SK-N-MC (cell line): Measurements from ENCODE around the gene SLC35E1.

ENCODE experiments used
- DNase-seq: peaks from one replicate; pipeline ENCODE4 v3.0.0-alpha.2; 2011; ENCODE audit warnings: low read depth, low spot score
- H3K27ac ChIP-seq: fragments of 200-600 bp; sonication (generic); 2 replicates; pipeline ENCODE4 v1.5.1; 2016; ENCODE audit warnings: mixed run types
- H3K36me3 ChIP-seq: fragments of 200-600 bp; sonication (generic); 2 replicates; pipeline ENCODE4 v1.6.1; 2017; ENCODE audit warnings: antibody characterized with exemption, low read length, mixed read lengths; ENCODE audit not compliant: insufficient read depth
- H3K4me3 ChIP-seq: fragments of 200-600 bp; sonication (generic); 2 replicates; pipeline ENCODE4 v1.5.1; 2016
- H3K9ac ChIP-seq: fragments of 200-600 bp; sonication (generic); 2 replicates; pipeline ENCODE4 v1.8.0; 2017; ENCODE audit warnings: mixed run types, mixed read lengths; ENCODE audit not compliant: insufficient read length
- H3K9me3 ChIP-seq: fragments of 200-600 bp; sonication (generic); 2 replicates; pipeline ENCODE4 v1.6.1; 2017; ENCODE audit warnings: low read depth, mild to moderate bottlenecking, antibody characterized with exemption, low read length, moderate library complexity, mixed read lengths
- EZH2 ChIP-seq: fragments of 200-600 bp; sonication (generic); IDR thresholded peaks from one replicate; pipeline ENCODE4 v1.6.1; 2017; ENCODE audit warnings: antibody characterized with exemption
- FOXP2 ChIP-seq: optimal IDR thresholded peaks from 2 replicates; pipeline ENCODE3; 2011; ENCODE audit warnings: mild to moderate bottlenecking, moderate library complexity; ENCODE audit not compliant: insufficient read depth; ENCODE audit errors: extremely low read length, control extremely low read depth
- POLR2AphosphoS5 ChIP-seq: IDR thresholded peaks from 2 replicates; pipeline ENCODE4 v1.6.1; 2012; ENCODE audit warnings: mild to moderate bottlenecking, low read depth, low read length, borderline replicate concordance

Gene SLC35E1

DNA sequence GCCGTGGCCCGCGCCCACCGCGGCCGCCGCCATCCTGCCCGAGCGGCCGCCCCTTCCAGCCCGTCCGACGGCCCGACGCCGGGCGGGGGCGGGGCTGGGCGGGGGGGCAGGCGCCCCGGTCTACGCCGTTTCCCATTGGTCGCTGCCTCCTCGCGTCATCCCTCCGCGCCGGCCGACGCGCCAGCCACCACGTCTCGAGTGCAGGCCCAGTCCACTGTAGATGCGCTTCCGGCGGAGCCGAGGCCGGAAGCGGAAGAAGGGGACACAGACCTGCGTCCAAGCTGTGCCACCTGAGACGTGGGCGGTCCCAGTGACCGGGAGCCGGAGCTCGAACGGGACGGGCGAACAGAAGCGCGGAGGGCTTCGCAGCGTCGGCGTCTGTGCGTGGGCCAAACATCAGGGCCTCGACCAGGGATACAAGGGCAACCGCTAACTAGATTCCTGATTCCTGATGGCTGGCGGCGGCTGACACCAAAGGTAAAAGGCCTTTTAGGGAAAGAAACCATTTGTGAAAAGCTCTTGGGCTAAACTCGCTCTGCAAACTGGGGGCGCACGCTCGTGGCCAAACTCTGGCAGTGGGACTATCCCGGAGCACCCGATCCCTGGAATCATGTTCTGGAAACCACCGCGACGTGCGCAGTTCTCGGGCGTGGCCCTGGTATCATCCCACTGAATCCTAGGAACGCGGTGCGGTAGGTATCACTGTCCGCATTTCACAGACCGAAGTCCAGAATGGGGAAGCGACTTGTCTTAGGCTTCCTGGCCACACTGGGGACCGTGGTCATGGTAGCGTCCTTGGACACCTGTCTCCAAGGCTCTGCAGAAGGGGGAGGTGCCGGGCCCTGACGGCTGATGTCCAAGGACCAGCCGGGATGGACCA lies at the start of gene SLC35E1:
TSS of gene SLC35E1 (minus strand) at position 84 of the 880 bp plus-strand sequence. CDS start at position 33, 51 bp downstream.
- peaks cover 38% of the 10 kb centered on the region for H3K36me3 ChIP-seq
- DNase-seq = peak; percentile 18

DNA sequence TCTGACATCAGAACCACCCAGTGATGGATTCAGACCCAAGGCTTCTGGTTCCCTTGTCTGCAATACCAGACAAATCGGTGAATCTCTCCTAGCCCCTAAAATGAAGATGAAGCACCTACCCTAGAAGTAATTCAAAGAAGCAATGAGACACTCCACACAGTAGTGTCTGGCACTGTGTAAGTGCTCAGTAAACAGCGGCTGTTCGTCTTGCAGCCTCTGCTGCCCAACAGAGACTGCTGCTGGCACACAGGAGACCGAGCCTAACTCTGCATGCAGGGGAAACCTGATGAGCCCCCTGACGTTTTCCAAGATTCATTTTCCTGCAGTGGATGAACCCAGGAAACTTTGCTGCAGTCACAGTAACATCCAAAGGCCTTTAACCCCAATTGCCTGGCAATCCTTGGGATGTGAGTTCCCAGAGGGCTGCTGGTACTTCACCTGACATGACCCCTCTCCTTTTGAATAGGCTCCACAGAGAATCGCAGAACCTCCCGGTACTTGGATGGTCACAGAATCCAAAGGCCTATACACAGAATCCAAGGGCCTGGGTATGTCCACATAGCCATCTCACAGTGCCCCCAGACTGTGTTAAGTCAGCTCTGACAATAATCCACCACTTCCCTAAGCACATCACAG lies 49.1 kb upstream of the SLC35E1 start:
- no peak for TF ChIP-seq POLR2AphosphoS5
- TF ChIP-seq FOXP2 = no peak
- TF ChIP-seq EZH2 = no peak
- Histone ChIP-seq H3K27ac (no peak overlapping the region), H3K9ac (no peak overlapping the region), H3K9me3 (no peaks in the 10 kb centered on the region), H3K4me3 (no peak overlapping the region), H3K36me3 (peaks cover 18% of the 10 kb centered on the region; the same call in 1 of the 2 replicates)
- DNase-seq = no peak

More for the DNA sequence above, at the start of gene SLC35E1:
- Histone ChIP-seq H3K9me3 (no peaks in the 10 kb centered on the region), H3K27ac (no peak within 1 kb of the TSS), H3K4me3 (peak within 1 kb of the TSS; percentile 93), H3K9ac (peak within 1 kb of the TSS; percentile 86)
- TF ChIP-seq POLR2AphosphoS5 (peak; percentile 86; the same call in 1 of the 2 replicates), FOXP2 (no peak)

DNA sequence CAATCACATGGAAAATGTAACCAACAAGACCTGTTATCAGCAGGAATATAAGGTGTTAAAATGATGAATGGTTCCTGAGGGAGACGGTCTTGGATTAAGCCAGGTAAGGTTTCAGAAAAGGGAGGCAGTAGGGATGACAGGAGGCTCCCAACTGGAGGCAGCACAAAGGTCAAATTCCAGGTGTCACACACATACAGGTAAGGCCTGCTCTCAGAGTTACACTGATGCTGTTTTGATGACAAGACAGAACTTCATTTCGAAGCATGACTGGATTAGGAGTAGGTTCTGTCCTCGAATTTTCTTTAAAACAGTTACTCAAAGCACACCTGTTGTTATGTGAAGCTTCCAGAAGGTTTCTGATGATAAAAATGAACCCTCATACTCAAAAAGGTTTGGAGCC lies 48.4 kb upstream of the SLC35E1 start:
- no peak for TF ChIP-seq EZH2
- no peak for TF ChIP-seq FOXP2
- no peak overlapping the region for H3K27ac ChIP-seq
- no peaks in the 10 kb centered on the region for H3K9me3 ChIP-seq
- peaks cover 15% of the 10 kb centered on the region; the same call in 1 of the 2 replicates for H3K36me3 ChIP-seq
- no peak for DNase-seq
- no peak overlapping the region for H3K9ac ChIP-seq
- no peak overlapping the region for H3K4me3 ChIP-seq

DNA sequence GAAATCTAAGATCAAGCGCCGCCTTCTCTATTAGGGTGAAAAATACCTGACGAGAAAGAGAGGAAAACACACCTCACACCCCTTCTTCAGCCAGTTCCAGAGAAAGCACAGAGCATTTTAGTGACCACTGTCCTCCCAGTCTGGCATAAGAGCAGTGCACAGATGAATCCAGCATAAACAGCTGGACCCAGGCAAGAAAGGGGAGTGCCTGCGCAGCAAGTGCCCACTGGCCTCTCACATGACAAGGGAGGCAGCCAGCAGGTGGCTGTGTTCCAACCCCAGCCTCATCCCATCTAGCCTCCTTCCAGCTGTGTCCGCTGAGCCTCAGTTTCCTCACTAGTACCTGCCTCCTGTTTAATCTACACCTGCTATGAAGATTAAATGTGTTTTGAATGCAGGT lies 47.8 kb upstream of the SLC35E1 start:
- H3K36me3 ChIP-seq = peaks cover 13% of the 10 kb centered on the region; the same call in 1 of the 2 replicates
- H3K4me3 ChIP-seq = no peak overlapping the region
- H3K27ac ChIP-seq = no peak overlapping the region
- no peaks in the 10 kb centered on the region for H3K9me3 ChIP-seq
- DNase-seq = no peak
- TF ChIP-seq POLR2AphosphoS5 (no peak), FOXP2 (no peak), EZH2 (no peak)
- H3K9ac ChIP-seq = no peak overlapping the region

DNA sequence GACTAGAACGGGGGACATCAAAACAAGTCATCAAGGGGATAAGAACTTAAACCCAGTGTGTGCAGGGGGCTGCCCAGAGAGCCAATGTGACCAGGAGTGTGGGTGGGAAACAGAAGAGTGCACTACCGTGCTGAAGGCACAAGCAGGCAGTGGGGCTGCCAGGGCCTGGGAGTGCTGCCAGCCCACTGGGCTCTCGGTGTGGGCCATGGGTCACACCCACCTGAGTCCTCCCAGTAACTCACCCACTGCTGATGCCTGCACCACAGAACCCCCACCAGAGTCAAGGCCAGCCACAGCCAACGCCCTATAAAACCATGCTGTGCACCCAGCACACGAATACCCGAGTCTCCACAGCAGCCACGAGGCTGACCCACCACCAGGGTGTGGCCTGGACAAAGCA lies 47.2 kb upstream of the SLC35E1 start:
- Histone ChIP-seq H3K9ac (no peak overlapping the region), H3K36me3 (peaks cover 8% of the 10 kb centered on the region; the same call in 1 of the 2 replicates), H3K27ac (no peak overlapping the region), H3K9me3 (no peaks in the 10 kb centered on the region), H3K4me3 (no peak overlapping the region)
- TF ChIP-seq FOXP2 (no peak), EZH2 (no peak), POLR2AphosphoS5 (no peak)
- no peak for DNase-seq

DNA sequence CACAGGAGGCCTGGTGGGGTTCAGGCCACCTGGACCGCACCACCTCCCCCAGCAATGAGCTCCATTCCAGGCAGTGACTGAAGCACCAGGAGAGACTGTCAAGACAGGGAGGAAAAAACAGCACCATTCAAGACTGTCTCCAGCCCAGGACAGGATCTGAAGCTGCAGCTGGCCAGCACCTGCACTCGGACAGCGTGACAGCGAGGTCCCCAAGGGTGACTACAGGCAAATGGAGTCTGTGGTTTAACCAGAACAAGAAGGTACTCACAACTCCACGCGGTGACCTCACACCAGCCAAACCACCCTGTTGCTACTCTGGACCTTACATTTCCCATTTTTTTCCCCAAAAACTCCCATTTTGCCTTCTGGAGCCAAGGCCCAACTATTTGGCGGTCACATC lies 46.0 kb upstream of the SLC35E1 start:
- no peak overlapping the region for H3K4me3 ChIP-seq
- H3K36me3 ChIP-seq = no peaks in the 10 kb centered on the region
- H3K9me3 ChIP-seq = no peaks in the 10 kb centered on the region
- no peak for TF ChIP-seq FOXP2
- TF ChIP-seq EZH2 = no peak
- TF ChIP-seq POLR2AphosphoS5 = no peak
- DNase-seq = no peak
- H3K9ac ChIP-seq = no peak overlapping the region
- H3K27ac ChIP-seq = no peak overlapping the region

DNA sequence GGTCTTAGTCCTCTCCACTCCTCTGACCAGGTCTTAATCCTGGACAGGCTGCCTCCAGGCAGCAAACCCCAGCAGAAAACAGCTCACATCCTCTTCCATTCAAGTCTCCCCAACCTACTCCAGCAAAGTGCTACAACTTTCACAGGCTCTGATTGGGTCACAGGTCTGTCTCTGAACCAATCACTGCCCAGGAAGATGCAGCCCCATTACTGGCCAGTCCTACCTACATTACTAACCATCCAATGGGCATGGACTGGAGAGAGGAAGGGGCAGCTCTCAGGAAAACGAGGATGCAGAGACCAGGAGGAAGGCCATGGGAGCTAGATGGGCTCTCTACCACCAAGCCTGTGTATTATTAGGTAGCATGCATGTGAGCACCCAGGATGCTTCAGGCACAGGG lies 43.6 kb upstream of the SLC35E1 start:
- TF ChIP-seq EZH2 (no peak), FOXP2 (no peak), POLR2AphosphoS5 (no peak)
- Histone ChIP-seq H3K27ac (no peak overlapping the region), H3K9ac (no peak overlapping the region), H3K36me3 (no peaks in the 10 kb centered on the region), H3K9me3 (no peaks in the 10 kb centered on the region), H3K4me3 (no peak overlapping the region)
- DNase-seq = no peak

DNA sequence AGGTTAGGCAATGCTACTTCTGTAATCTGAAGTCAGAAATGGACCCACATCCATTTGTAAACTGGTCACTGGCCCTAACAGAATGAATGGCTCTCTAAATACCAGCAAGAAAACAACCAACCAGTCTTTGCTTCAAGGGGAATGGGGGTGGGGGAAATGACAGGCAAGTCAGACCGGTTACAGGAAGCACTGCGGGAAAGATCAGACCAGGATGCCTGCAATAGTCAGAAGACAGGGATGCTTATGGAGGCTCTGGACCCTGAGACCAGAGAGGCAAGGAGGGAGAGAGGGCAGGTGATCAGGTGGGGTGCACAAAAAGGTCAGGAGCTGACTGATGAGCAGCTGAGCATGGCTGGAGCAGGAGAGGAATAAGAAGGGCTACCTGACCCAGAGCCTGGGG lies 42.7 kb upstream of the SLC35E1 start:
- no peak overlapping the region for H3K27ac ChIP-seq
- TF ChIP-seq FOXP2 (no peak), EZH2 (no peak), POLR2AphosphoS5 (no peak)
- no peaks in the 10 kb centered on the region for H3K36me3 ChIP-seq
- no peak for DNase-seq
- H3K4me3 ChIP-seq = no peak overlapping the region
- no peaks in the 10 kb centered on the region for H3K9me3 ChIP-seq
- no peak overlapping the region for H3K9ac ChIP-seq

DNA sequence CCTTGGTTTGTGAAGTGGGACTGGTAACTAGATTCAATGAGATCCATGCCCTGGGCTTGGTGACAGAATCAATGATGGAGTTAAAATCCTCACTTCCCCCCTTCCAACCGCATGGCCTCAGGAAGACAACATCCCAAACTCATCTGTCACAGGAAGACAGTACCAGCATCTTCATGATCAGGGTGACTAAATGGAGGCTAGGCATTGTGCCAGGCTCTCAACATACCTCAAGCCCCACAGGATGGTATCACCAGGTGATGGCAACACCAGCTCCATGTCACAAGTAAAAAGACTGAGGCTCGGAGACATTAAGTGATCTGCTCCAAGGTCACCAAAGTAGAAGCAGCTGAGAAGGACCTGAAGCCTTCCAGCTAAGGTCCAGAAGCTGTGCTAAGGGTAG lies 41.6 kb upstream of the SLC35E1 start:
- TF ChIP-seq FOXP2 (no peak), EZH2 (no peak), POLR2AphosphoS5 (no peak)
- DNase-seq = no peak
- Histone ChIP-seq H3K9me3 (no peaks in the 10 kb centered on the region), H3K36me3 (no peaks in the 10 kb centered on the region), H3K27ac (no peak overlapping the region), H3K4me3 (no peak overlapping the region), H3K9ac (no peak overlapping the region)
